ENCODE measurements around the gene GPR18. TPM values are rescaled to one million over a fixed set of nuclear protein-coding genes. Genes with fewer than 3 reads are reported as not detected.

GPR18 gene
- total RNA-seq, 1 donor from 2014 or later: 0.59 TPM

DNA sequence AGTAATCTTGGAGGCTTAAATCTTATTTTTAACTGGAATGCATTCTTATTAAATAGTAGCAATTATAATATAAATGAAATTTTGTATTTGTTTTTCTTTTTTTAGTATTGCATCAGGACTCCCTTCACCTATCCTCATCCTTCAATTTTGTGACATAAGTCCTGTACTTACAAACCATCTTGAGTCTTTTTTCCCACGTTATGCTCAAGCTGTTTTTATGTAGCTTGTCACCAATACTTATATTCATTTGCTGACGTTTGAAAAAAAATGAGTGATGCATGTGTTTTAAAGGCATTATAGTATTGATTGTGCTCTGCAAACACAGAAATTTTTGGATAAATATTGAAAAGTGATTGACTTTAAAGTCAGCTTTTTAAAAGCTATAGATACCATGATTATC, 888 bp downstream of the GPR18 start:
- peaks cover 28% of the 10 kb centered on the region for H3K4me1 Mint-ChIP-seq (ENCODE audit: low read depth, unreplicated experiment)
- H4K20me1 ChIP-seq (ENCODE audit: insufficient read depth, low read length): no peaks in the 10 kb centered on the region
- no peak overlapping the region for H3K9ac ChIP-seq (ENCODE audit: low read length)
- H3K4me2 ChIP-seq (ENCODE audit: low read length): no peak overlapping the region
- H3K79me2 ChIP-seq (ENCODE audit: insufficient read depth, low read length): no peaks in the 10 kb centered on the region
- H3K27ac Mint-ChIP-seq (ENCODE audit: unreplicated experiment): no peak overlapping the region
- H3K9me3 Mint-ChIP-seq (ENCODE audit: unreplicated experiment): no peaks in the 10 kb centered on the region
- DNase-seq (ENCODE audit: low read depth): no peak
- H3K27me3 Mint-ChIP-seq (ENCODE audit: low read depth, unreplicated experiment): no peaks in the 10 kb centered on the region
- no peak for FAIRE-seq
- no peak overlapping the region for H3K27ac ChIP-seq (ENCODE audit: low read depth, low read length)
- no peak overlapping the region for H3K4me3 Mint-ChIP-seq (ENCODE audit: unreplicated experiment)
- H2AFZ ChIP-seq (ENCODE audit: low read depth, low read length): no peak overlapping the region
- no peaks in the 10 kb centered on the region for H3K9me3 ChIP-seq (ENCODE audit: insufficient read depth, low read depth, low read length)
- no peaks in the 10 kb centered on the region for H3K27me3 ChIP-seq (ENCODE audit: insufficient read depth, low read length)
- H3K4me3 ChIP-seq (ENCODE audit: insufficient read depth, low read depth, low read length): no peak overlapping the region
- H3K36me3 Mint-ChIP-seq (ENCODE audit: low read depth, unreplicated experiment): peaks cover 14% of the 10 kb centered on the region
- no peaks in the 10 kb centered on the region for H3K4me1 ChIP-seq (ENCODE audit: insufficient read depth, low read length)
- no peaks in the 10 kb centered on the region for H3K36me3 ChIP-seq (ENCODE audit: insufficient read depth, low read length)
- TF ChIP-seq, protein P1, sequence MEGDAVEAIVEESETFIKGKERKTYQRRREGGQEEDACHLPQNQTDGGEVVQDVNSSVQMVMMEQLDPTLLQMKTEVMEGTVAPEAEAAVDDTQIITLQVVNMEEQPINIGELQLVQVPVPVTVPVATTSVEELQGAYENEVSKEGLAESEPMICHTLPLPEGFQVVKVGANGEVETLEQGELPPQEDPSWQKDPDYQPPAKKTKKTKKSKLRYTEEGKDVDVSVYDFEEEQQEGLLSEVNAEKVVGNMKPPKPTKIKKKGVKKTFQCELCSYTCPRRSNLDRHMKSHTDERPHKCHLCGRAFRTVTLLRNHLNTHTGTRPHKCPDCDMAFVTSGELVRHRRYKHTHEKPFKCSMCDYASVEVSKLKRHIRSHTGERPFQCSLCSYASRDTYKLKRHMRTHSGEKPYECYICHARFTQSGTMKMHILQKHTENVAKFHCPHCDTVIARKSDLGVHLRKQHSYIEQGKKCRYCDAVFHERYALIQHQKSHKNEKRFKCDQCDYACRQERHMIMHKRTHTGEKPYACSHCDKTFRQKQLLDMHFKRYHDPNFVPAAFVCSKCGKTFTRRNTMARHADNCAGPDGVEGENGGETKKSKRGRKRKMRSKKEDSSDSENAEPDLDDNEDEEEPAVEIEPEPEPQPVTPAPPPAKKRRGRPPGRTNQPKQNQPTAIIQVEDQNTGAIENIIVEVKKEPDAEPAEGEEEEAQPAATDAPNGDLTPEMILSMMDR (IDR thresholded peaks at IDR 0.05; ENCODE audit: insufficient read depth, low read depth, low read length): no peak
- no peak for TF ChIP-seq EZH2 (IDR thresholded peaks at IDR 0.05; ENCODE audit: insufficient read depth, low read length)

DNA sequence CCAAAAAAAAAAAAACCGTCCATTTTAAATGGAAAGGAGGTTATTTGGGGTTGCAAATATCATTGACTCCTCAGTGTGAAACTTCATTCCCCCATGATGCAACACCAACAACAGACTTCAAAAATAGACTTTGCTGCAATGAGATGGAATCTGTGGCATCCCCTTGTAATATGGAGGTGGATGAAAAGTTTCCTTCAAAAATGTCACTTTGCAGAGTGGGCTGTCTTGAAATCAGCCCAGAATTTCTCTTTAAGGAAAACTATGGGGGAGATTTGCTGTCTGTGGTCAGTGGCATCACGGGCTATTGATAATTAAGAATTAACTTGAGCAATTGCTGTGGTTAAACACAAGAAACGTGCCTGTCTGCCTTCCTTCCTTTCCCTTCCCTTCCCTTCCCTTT, 1.5 kb downstream of the GPR18 start:
- no peak overlapping the region for H3K4me3 ChIP-seq (ENCODE audit: insufficient read depth, low read depth, low read length)
- H2AFZ ChIP-seq (ENCODE audit: low read depth, low read length): no peak overlapping the region
- no peaks in the 10 kb centered on the region for H4K20me1 ChIP-seq (ENCODE audit: insufficient read depth, low read length)
- peaks cover 14% of the 10 kb centered on the region for H3K36me3 Mint-ChIP-seq (ENCODE audit: low read depth, unreplicated experiment)
- peak overlapping the region; percentile 90 for H3K27ac Mint-ChIP-seq (ENCODE audit: unreplicated experiment)
- H3K27ac ChIP-seq (ENCODE audit: low read depth, low read length): no peak overlapping the region
- peak overlapping the region; percentile 42 for H3K4me3 Mint-ChIP-seq (ENCODE audit: unreplicated experiment)
- H3K27me3 Mint-ChIP-seq (ENCODE audit: low read depth, unreplicated experiment): no peaks in the 10 kb centered on the region
- H3K36me3 ChIP-seq (ENCODE audit: insufficient read depth, low read length): no peaks in the 10 kb centered on the region
- no peaks in the 10 kb centered on the region for H3K79me2 ChIP-seq (ENCODE audit: insufficient read depth, low read length)
- peaks cover 32% of the 10 kb centered on the region for H3K4me1 Mint-ChIP-seq (ENCODE audit: low read depth, unreplicated experiment)
- H3K4me2 ChIP-seq (ENCODE audit: low read length): no peak overlapping the region
- no peaks in the 10 kb centered on the region for H3K9me3 ChIP-seq (ENCODE audit: insufficient read depth, low read depth, low read length)
- no peaks in the 10 kb centered on the region for H3K9me3 Mint-ChIP-seq (ENCODE audit: unreplicated experiment)
- no peak for TF ChIP-seq EZH2 (IDR thresholded peaks at IDR 0.05; ENCODE audit: insufficient read depth, low read length)
- TF ChIP-seq, protein P1 (IDR thresholded peaks at IDR 0.05; ENCODE audit: insufficient read depth, low read depth, low read length): no peak
- no peaks in the 10 kb centered on the region for H3K27me3 ChIP-seq (ENCODE audit: insufficient read depth, low read length)
- peak; percentile 65 for FAIRE-seq
- no peaks in the 10 kb centered on the region for H3K4me1 ChIP-seq (ENCODE audit: insufficient read depth, low read length)
- H3K9ac ChIP-seq (ENCODE audit: low read length): no peak overlapping the region
- peak; percentile 79 for DNase-seq (ENCODE audit: low read depth)

DNA sequence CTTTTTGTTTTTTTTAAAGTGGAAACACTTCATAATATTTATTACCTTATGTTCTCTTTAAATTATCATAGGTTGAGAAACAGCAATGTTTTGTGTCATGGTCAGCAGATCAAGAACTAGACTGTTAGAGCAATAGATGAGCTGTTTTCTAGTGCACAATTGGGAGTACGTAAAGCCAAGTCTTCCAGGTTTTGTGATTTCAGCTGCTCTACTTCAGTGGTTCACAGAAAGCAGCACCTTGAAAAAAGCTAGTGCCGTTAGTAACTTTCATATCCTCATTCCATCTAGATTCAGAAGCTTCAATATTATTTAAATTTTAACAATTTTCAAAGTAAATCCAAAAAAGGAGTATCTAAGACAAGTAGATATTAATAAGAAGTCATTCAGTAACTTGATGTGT, 1.9 kb downstream of the GPR18 start:
- peak overlapping the region; percentile 90 for H3K27ac Mint-ChIP-seq (ENCODE audit: unreplicated experiment)
- no peak for FAIRE-seq

More for the DNA sequence above, 1.9 kb downstream of the GPR18 start:
- peaks cover 14% of the 10 kb centered on the region for H3K36me3 Mint-ChIP-seq (ENCODE audit: low read depth, unreplicated experiment)
- Histone ChIP-seq H3K36me3 (ENCODE audit: insufficient read depth, low read length) (no peaks in the 10 kb centered on the region), H3K27ac (ENCODE audit: low read depth, low read length) (no peak overlapping the region), H3K4me1 (ENCODE audit: insufficient read depth, low read length) (no peaks in the 10 kb centered on the region), H2AFZ (ENCODE audit: low read depth, low read length) (no peak overlapping the region), H3K9me3 (ENCODE audit: insufficient read depth, low read depth, low read length) (no peaks in the 10 kb centered on the region), H3K79me2 (ENCODE audit: insufficient read depth, low read length) (no peaks in the 10 kb centered on the region), H3K9ac (ENCODE audit: low read length) (no peak overlapping the region), H3K4me3 (ENCODE audit: insufficient read depth, low read depth, low read length) (no peak overlapping the region), H3K4me2 (ENCODE audit: low read length) (no peak overlapping the region), H4K20me1 (ENCODE audit: insufficient read depth, low read length) (no peaks in the 10 kb centered on the region), H3K27me3 (ENCODE audit: insufficient read depth, low read length) (no peaks in the 10 kb centered on the region)
- no peaks in the 10 kb centered on the region for H3K9me3 Mint-ChIP-seq (ENCODE audit: unreplicated experiment)
- TF ChIP-seq EZH2 (IDR thresholded peaks at IDR 0.05; ENCODE audit: insufficient read depth, low read length): no peak
- TF ChIP-seq, protein P1 (IDR thresholded peaks at IDR 0.05; ENCODE audit: insufficient read depth, low read depth, low read length): no peak
- peak overlapping the region; percentile 42 for H3K4me3 Mint-ChIP-seq (ENCODE audit: unreplicated experiment)
- DNase-seq (ENCODE audit: low read depth): no peak
- peaks cover 37% of the 10 kb centered on the region for H3K4me1 Mint-ChIP-seq (ENCODE audit: low read depth, unreplicated experiment)
- no peaks in the 10 kb centered on the region for H3K27me3 Mint-ChIP-seq (ENCODE audit: low read depth, unreplicated experiment)

All from astrocyte (in vitro differentiated cells and primary cell).